ENCODE data around the gene IKBKG. TPM values are rescaled to one million over a fixed set of nuclear protein-coding genes. Genes with fewer than 3 reads are reported as not detected.
A peak's percentile ranks its signal among the peaks of the same experiment; 100 is the strongest.

IKBKG gene
- total RNA-seq, 1 experiment from 2014 or later = 29.3 TPM

- Mint-ChIP-seq H3K36me3 (ENCODE audit: insufficient read depth, unreplicated experiment) (peaks cover 31% of the 10 kb centered on the region), H3K4me3 (ENCODE audit: unreplicated experiment) (no peak overlapping the region), H3K27me3 (ENCODE audit: insufficient read depth, unreplicated experiment) (no peaks in the 10 kb centered on the region), H3K9me3 (ENCODE audit: unreplicated experiment) (no peaks in the 10 kb centered on the region), H3K4me1 (ENCODE audit: low read depth, unreplicated experiment) (peaks cover 6% of the 10 kb centered on the region), H3K27ac (ENCODE audit: unreplicated experiment) (no peak overlapping the region)
- H3K9me3 ChIP-seq = no peaks in the 10 kb centered on the region
- TF ChIP-seq CTCF (IDR thresholded peaks at IDR 0.05; ENCODE audit: insufficient read depth in 1 of 2, low read depth in 1 of 2, low read length in 1 of 2, severe bottlenecking in 1 of 2, unreplicated experiment in 1 of 2) = no peak
- no peak for DNase-seq
- ChIA-PET POLR2A (no interaction called here), CTCF (interaction anchor here (0.5 kb wide), 1 partner anchor 14 kb away, joined by 3 read pairs; the partner anchor contains the start of gene FAM3A)
- intact Hi-C loops (cut with micrococcal nuclease; ENCODE audit: unreplicated experiment) = no loop called here
- peaks cover 15% of the 10 kb centered on the region for H3K4me1 ChIP-seq
- BruUV-seq (replicated peaks) = no TSS peak
- H3K36me3 ChIP-seq (ENCODE audit: control insufficient read depth, insufficient read depth, low read length) = peaks cover 5% of the 10 kb centered on the region; the same call in 1 of the 2 replicates
- H3K4me3 ChIP-seq (ENCODE audit: low read depth, low read length) = no peak overlapping the region
- H3K27me3 ChIP-seq (replicated peaks; ENCODE audit: control insufficient read depth, insufficient read depth, low read length) = no peaks in the 10 kb centered on the region
These were observed 17.1 kb upstream of the IKBKG start for GRCh38 chrX:154530286-154530685.

GRCh38 chrX:154531626-154532025, 15.8 kb upstream of the IKBKG start:
- peak overlapping the region; percentile 14 for H3K4me3 Mint-ChIP-seq (ENCODE audit: unreplicated experiment)

GRCh38 chrX:154532690-154533089, 14.7 kb upstream of the IKBKG start:
- no peak overlapping the region for H3K4me3 ChIP-seq (ENCODE audit: low read depth, low read length)
- BruUV-seq (replicated peaks) = no TSS peak
- CTCF ChIA-PET = interaction anchor here (0.6 to 1.4 kb wide), 2 partner anchors 129 to 159 kb away, joined by 4 to 5 read pairs; no protein-coding TSS in a partner anchor
- POLR2A ChIA-PET = no interaction called here
- TF ChIP-seq CTCF (IDR thresholded peaks at IDR 0.05; ENCODE audit: insufficient read depth in 1 of 2, low read depth in 1 of 2, low read length in 1 of 2, severe bottlenecking in 1 of 2, unreplicated experiment in 1 of 2) = no peak
- Mint-ChIP-seq H3K9me3 (ENCODE audit: unreplicated experiment) (no peaks in the 10 kb centered on the region), H3K4me1 (ENCODE audit: low read depth, unreplicated experiment) (no peaks in the 10 kb centered on the region), H3K27ac (ENCODE audit: unreplicated experiment) (no peak overlapping the region), H3K4me3 (ENCODE audit: unreplicated experiment) (no peak overlapping the region), H3K36me3 (ENCODE audit: insufficient read depth, unreplicated experiment) (peaks cover 20% of the 10 kb centered on the region), H3K27me3 (ENCODE audit: insufficient read depth, unreplicated experiment) (no peaks in the 10 kb centered on the region)
- H3K36me3 ChIP-seq (ENCODE audit: control insufficient read depth, insufficient read depth, low read length) = peaks cover 5% of the 10 kb centered on the region; the same call in 1 of the 2 replicates
- DNase-seq = no peak
- no peaks in the 10 kb centered on the region for H3K9me3 ChIP-seq
- H3K27me3 ChIP-seq (replicated peaks; ENCODE audit: control insufficient read depth, insufficient read depth, low read length) = no peaks in the 10 kb centered on the region
- intact Hi-C loops (cut with micrococcal nuclease; ENCODE audit: unreplicated experiment) = no loop called here
- H3K4me1 ChIP-seq = peaks cover 5% of the 10 kb centered on the region; the same call in 1 of the 2 replicates

More at GRCh38 chrX:154531626-154532025, 15.8 kb upstream of the IKBKG start:
- Histone ChIP-seq H3K27me3 (replicated peaks; ENCODE audit: control insufficient read depth, insufficient read depth, low read length) (no peaks in the 10 kb centered on the region), H3K9me3 (no peaks in the 10 kb centered on the region), H3K36me3 (ENCODE audit: control insufficient read depth, insufficient read depth, low read length) (peaks cover 5% of the 10 kb centered on the region; the same call in 1 of the 2 replicates), H3K4me1 (peaks cover 5% of the 10 kb centered on the region; the same call in 1 of the 2 replicates), H3K4me3 (ENCODE audit: low read depth, low read length) (no peak overlapping the region)
- H3K27me3 Mint-ChIP-seq (ENCODE audit: insufficient read depth, unreplicated experiment) = no peaks in the 10 kb centered on the region
- intact Hi-C loops (cut with micrococcal nuclease; ENCODE audit: unreplicated experiment) = no loop called here
- TF ChIP-seq CTCF (IDR thresholded peaks at IDR 0.05; ENCODE audit: insufficient read depth in 1 of 2, low read depth in 1 of 2, low read length in 1 of 2, severe bottlenecking in 1 of 2, unreplicated experiment in 1 of 2) = no peak
- BruUV-seq (replicated peaks) = no TSS peak
- ChIA-PET CTCF (interaction anchor here (0.6 to 1.4 kb wide), 3 partner anchors 14 to 158 kb away, joined by 3 to 5 read pairs (median 5); no protein-coding TSS in a partner anchor), POLR2A (no interaction called here)
- DNase-seq = peak in 1 of 2 experiments; percentile 59
- H3K36me3 Mint-ChIP-seq (ENCODE audit: insufficient read depth, unreplicated experiment) = peaks cover 20% of the 10 kb centered on the region
- no peaks in the 10 kb centered on the region for H3K9me3 Mint-ChIP-seq (ENCODE audit: unreplicated experiment)
- no peaks in the 10 kb centered on the region for H3K4me1 Mint-ChIP-seq (ENCODE audit: low read depth, unreplicated experiment)
- peak overlapping the region; percentile 6 for H3K27ac Mint-ChIP-seq (ENCODE audit: unreplicated experiment)

All from Caco-2 (cell line).